PFSK-1 (cell line): ENCODE data around the gene LORICRIN.

Experiments used
- FOXP2 ChIP-seq: optimal IDR thresholded peaks from 2 replicates; pipeline ENCODE3; 2011; ENCODE audit warnings: borderline replicate concordance, control low read depth, inconsistent platforms; ENCODE audit not compliant: insufficient read depth; ENCODE audit errors: extremely low read length, extremely low read depth
- POLR2AphosphoS5 ChIP-seq: IDR thresholded peaks from 2 replicates; pipeline ENCODE4 v1.6.1; 2012; ENCODE audit warnings: low read depth, mild to moderate bottlenecking, control low read depth, low read length, moderate library complexity
- REST ChIP-seq, 2 experiments: IDR thresholded peaks; 2 replicates each; pipeline versions ENCODE4 v1.6.1 to v1.8.0; 2011 to 2012; ENCODE audit warnings: low read depth in 2 of 2, low read length in 2 of 2, control low read depth in 1 of 2, inconsistent platforms in 1 of 2, mild to moderate bottlenecking in 1 of 2, moderate library complexity in 1 of 2; ENCODE audit not compliant: insufficient read depth in 1 of 2
- SIN3A ChIP-seq: IDR thresholded peaks from 2 replicates; pipeline ENCODE4 v1.6.1; 2012; ENCODE audit warnings: mild to moderate bottlenecking, low read length, moderate library complexity, borderline replicate concordance; ENCODE audit not compliant: insufficient read depth
- TAF1 ChIP-seq: IDR thresholded peaks from 2 replicates; pipeline ENCODE4 v1.6.1; 2012; ENCODE audit warnings: low read length, control low read depth, borderline replicate concordance; ENCODE audit not compliant: insufficient read depth

Gene LORICRIN

GRCh38 chr1:153220606-153221303, 38.7 kb upstream of the LORICRIN start:
- TF ChIP-seq POLR2AphosphoS5 (no peak), REST (IDR thresholded peaks at IDR 0.05; ENCODE audit: insufficient read depth in 1 of 2, low read depth in 2 of 2, low read length in 2 of 2) (no peak), TAF1 (no peak), SIN3A (no peak), FOXP2 (no peak)

- TF ChIP-seq SIN3A, result no peak
- no peak for TF ChIP-seq POLR2AphosphoS5
- no peak for TF ChIP-seq REST (IDR thresholded peaks at IDR 0.05; ENCODE audit: insufficient read depth in 1 of 2, low read depth in 2 of 2, low read length in 2 of 2)
- no peak for TF ChIP-seq TAF1
- no peak for TF ChIP-seq FOXP2
Measured at GRCh38 chr1:153227810-153228209, 31.7 kb upstream of the LORICRIN start.

- no peak for TF ChIP-seq SIN3A
- TF ChIP-seq POLR2AphosphoS5, result no peak
- no peak for TF ChIP-seq TAF1
- TF ChIP-seq FOXP2, result no peak
- TF ChIP-seq REST (IDR thresholded peaks at IDR 0.05; ENCODE audit: insufficient read depth in 1 of 2, low read depth in 2 of 2, low read length in 2 of 2), result no peak
Measured at GRCh38 chr1:153228491-153228890, 31.0 kb upstream of the LORICRIN start.

- TF ChIP-seq FOXP2 (no peak), POLR2AphosphoS5 (no peak), TAF1 (no peak), REST (IDR thresholded peaks at IDR 0.05; ENCODE audit: insufficient read depth in 1 of 2, low read depth in 2 of 2, low read length in 2 of 2) (no peak), SIN3A (no peak)
Measured at GRCh38 chr1:153231363-153231762, 28.1 kb upstream of the LORICRIN start.
